HG03108 (cell line): ENCODE data around the gene ENOSF1.
A peak's percentile ranks its signal among the peaks of the same experiment; 100 is the strongest.

ENCODE experiments used
- ATAC-seq: cut with Tn5 transposase; IDR thresholded peaks from one replicate; pipeline ENCODE4 v1.9.1; 2021; ENCODE audit warnings: moderate library complexity; ENCODE audit not compliant: unreplicated experiment

The ENOSF1 gene

DNA sequence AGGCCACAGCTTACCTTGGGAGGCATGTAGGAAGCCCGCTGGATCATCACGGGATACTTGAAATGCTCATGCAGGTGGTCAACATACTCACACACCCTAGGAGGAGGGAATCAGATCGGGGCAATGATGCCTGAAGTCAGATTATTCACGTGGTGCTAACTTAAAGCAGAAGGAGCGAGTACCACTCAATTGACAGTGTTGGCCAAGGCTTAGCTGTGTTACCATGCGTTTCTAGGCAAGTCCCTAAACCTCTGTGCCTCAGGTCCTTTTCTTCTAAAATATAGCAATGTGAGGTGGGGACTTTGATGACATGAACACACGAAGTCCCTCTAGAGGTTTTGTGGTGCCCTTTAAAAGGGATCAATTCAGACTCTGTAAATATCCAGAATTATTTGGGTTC lies 37.1 kb downstream of the ENOSF1 start:
- no peak for ATAC-seq

GRCh38 chr18:673769-674168 lies 38.7 kb downstream of the ENOSF1 start:
- ATAC-seq = no peak

DNA sequence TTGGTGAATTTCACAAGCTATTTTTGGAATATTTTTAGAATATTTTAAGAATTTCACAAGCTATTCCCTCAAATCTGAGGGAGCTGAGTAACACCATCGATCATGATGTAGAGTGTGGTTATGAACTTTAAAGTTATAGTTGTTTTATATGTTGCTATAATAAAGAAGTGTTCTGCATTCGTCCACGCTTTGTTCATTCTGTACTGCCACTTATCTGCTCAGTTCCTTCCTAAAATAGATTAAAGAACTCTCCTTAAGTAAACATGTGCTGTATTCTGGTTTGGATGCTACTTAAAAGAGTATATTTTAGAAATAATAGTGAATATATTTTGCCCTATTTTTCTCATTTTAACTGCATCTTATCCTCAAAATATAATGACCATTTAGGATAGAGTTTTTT lies 39.1 kb downstream of the ENOSF1 start:
- ATAC-seq = no peak

DNA sequence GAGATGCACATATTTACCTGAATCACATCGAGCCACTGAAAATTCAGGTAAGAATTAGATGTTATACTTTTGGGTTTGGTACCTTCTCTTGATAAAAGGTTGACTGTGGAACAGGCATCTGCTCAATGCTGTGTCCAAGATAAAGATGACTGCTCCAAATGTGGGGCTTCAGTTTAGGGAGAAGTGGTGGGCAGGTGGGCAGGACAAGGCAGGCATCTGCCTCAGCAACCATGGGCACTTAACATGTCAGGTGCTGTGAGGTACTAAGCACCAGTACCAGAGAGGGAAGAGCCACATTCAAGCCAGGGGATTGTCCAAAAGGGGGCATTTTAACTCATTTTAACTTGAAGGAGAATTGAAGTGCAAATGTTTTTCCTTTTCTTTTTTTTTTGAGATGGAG lies 41.0 kb downstream of the ENOSF1 start:
- ATAC-seq = no peak

DNA sequence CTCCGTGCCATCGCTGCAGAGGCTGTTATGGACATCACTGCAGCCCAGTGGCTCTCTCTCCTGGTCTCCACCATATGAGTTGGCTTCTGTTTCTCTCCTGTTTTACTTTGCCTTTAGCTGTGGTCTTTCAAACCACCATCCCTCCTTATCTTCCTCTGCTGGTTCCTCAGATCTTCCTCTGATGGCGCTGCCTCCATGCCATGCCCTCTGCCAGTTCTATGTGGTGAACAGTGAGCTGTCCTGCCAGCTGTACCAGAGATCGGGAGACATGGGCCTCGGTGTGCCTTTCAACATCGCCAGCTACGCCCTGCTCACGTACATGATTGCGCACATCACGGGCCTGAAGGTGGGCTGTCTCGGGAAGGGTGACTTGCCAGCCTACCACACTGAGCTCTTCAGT lies 41.9 kb downstream of the ENOSF1 start:
- no peak for ATAC-seq

GRCh38 chr18:669077-669476 lies 43.4 kb downstream of the ENOSF1 start:
- ATAC-seq = no peak

DNA sequence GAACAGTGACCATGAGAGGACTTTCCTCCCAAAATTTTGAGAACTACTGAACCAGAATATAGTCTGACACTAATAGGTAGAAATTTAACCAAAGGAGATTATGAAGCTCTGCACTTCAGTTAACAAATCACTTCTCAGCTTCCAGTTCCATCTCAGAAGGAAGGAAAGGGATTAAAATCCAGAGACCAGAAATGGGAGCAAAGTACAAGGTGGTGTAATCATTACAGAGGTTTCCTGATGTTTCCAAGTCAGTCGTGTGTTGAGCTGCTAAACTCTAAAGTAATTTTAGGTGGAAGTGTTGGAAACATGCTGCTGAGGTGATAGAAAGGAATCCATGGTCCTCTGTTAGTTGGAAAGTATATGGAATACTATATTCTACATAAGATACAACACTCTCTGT lies 44.2 kb downstream of the ENOSF1 start:
- no peak for ATAC-seq

DNA sequence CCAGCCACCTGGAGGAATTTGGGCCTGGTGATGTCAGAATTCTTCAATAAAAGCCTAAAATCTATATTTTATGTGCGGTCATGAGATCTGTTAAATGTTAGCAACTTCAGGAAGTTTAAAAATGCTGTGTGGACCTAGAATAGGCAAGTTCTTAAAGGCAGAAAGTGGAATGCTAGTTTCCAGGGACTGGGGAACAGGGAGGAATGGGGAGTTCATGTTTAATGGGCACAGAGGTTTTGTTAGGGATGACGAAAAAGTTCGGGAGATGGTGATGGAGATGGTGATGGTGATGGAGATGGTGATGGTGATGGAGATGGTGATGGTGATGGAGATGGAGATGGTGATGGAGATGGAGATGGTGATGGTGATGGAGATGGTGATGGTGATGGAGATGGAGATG lies 45.8 kb downstream of the ENOSF1 start:
- ATAC-seq = no peak

DNA sequence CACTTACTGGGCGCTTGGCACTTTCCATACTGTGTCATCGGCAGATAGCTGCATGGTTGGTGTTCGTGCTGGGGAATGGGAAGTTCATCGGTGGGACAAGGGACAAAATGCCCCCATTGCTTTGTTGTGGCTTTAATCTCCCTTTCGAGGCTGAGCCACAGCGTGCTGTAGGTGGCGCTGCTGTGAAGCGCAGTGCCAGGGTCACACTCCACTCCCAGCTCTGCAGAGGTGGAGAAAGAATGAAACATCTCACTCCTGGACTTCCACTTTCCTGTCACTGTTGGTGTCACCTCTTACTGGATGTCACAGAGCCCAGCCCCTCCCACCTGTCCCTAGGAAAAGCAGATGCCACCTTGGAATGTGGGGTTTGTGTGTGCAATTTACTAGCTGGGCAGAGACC lies 46.3 kb downstream of the ENOSF1 start:
- no peak for ATAC-seq

DNA sequence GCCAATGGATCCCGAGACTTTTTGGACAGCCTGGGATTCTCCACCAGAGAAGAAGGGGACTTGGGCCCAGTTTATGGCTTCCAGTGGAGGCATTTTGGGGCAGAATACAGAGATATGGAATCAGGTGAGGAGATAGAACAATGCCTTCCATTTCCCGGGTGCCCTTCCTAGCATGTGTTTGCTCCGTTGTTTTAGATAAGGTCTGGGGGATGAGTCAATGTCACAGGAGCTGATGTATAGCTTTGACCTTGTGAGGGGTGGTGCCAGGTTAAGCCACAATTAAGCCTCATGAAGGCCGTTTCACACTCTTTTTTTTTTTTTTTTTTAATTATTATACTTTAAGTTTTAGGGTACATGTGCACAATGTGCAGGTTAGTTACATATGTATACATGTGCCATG lies 50.2 kb downstream of the ENOSF1 start:
- no peak for ATAC-seq

DNA sequence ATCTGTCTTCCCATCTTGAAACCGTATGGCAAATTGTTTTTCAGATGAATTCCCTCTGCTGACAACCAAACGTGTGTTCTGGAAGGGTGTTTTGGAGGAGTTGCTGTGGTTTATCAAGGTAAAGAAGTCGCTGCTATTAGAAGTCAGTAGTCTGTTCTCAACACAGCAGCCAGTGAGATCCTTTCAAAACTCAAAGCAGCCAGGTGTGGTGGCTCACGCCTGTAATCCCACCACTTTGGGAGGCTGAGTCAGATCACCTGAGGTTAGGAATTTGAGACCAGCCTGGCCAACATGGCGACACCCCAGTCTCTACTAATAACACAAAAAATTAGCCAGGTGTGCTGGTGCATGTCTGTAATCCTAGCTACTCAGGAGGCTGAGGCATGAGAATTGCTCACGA lies 52.8 kb downstream of the ENOSF1 start:
- ATAC-seq = no peak

- no peak for ATAC-seq
Measured at GRCh38 chr18:658947-659533, 53.4 kb downstream of the ENOSF1 start.

GRCh38 chr18:658001-658946 lies 54.2 kb downstream of the ENOSF1 start:
- ATAC-seq = peak; percentile 55

DNA sequence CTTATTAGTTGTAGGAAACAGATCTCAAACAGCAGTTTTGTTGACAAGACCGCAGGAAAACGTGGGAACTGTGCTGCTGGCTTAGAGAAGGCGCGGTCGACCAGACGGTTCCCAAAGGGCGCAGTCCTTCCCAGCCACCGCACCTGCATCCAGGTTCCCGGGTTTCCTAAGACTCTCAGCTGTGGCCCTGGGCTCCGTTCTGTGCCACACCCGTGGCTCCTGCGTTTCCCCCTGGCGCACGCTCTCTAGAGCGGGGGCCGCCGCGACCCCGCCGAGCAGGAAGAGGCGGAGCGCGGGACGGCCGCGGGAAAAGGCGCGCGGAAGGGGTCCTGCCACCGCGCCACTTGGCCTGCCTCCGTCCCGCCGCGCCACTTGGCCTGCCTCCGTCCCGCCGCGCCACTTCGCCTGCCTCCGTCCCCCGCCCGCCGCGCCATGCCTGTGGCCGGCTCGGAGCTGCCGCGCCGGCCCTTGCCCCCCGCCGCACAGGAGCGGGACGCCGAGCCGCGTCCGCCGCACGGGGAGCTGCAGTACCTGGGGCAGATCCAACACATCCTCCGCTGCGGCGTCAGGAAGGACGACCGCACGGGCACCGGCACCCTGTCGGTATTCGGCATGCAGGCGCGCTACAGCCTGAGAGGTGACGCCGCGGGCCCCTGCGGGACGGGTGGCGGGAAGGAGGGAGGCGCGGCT lies 55.0 kb downstream of the ENOSF1 start, which contains the start of gene TYMS:
Gene TYMS (plus strand): TSS at position 343 of the 690 bp plus-strand sequence. CDS start 90 bp downstream, at position 433.
- ATAC-seq = peak; percentile 40

DNA sequence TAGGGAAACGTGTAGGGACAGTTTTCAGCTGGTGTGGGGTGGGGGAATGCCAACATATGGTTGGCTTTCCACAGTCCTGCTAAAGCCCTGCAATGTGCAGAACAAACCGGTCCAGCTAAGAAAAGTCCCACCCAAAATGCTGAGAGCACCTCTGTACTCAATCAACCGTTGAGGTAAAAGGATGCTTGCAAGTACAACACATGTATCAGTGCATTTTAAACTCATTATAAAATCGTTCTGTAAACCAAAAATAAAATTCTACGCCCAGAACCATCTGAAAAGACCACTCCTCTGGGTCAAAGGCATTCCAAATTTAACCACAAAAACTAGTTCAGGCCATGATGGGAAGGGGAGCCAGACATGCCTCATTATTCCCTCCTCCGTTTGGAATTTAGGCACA lies 57.0 kb downstream of the ENOSF1 start:
- ATAC-seq = no peak

DNA sequence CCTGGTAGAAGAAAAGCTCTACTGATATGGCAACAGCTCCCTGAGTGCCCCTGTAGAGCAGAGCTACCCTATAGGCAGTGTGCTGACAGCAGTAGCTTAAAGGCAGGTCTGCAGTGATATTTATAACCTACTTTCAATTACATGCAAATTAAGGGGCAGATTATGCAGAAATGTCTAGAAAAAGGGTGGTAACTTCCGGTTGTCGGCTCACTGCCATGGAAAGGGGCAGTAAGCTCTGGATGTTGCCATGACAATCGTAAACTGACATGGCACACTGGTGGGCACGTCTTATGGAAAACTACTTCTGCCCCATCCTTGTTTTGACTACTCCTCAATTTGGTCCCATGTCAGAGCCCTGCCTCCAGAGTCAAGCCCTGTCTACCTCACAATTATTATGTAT lies 57.8 kb downstream of the ENOSF1 start:
- no peak for ATAC-seq

DNA sequence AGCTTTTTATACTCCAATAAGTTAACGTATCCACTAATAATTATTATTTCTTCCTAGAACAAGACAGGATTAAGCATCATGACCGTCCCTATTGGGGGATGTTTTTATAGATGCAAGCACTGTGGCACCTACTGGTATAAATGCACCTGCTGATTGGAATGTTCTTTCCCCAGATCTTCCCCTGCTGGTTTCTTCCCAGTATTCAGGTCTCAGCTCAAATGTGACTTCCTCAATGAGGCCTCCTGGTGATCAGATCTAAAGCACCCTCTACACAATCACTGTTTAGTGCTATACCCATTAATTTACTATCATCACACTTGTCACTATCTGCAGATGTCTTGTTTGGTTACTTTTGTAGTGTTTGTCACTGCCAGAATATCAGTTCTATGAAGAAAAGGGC lies 58.9 kb downstream of the ENOSF1 start:
- ATAC-seq = no peak

- no peak for ATAC-seq
Measured at GRCh38 chr18:652131-652530, 60.3 kb downstream of the ENOSF1 start.

DNA sequence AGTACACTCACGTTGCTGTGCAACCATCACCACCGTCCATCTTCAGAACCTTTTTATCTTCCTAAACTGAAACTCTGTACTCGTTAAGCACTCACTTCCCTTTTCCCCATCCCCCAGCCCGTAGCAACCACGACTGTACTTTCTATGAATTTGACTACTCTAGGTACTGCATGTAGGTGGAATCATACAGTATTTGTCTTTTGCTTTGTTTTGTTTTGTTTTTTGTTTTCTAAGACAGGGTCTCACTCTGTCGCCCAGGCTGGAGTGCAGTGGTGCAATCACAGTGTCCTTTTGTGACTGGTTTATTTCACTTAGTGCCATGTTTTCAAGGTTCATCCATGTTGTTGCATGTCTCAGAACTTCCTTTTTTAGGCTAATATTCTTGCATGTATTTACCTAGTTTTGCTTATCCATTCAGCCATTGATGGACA lies 62.0 kb downstream of the ENOSF1 start:
- peak; percentile 92 for ATAC-seq

DNA sequence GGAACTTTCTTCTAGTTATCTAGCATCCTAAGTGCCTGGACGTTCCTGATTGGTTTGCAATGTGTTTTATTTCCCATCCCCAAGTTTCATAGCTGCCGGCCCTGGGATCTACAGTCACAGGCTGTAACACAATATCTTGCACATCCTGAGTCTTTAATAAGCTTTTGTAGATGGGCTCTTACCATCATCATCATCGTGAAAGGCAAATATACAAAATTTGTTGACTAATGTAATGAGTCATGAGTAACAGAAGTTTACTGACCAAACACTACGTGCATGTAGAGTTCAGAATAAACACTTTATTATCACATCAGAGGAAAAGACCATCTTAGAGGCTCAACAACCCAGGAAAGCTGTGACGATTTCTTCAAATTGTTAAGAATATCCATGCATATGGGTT lies 63.1 kb downstream of the ENOSF1 start:
- ATAC-seq = no peak

DNA sequence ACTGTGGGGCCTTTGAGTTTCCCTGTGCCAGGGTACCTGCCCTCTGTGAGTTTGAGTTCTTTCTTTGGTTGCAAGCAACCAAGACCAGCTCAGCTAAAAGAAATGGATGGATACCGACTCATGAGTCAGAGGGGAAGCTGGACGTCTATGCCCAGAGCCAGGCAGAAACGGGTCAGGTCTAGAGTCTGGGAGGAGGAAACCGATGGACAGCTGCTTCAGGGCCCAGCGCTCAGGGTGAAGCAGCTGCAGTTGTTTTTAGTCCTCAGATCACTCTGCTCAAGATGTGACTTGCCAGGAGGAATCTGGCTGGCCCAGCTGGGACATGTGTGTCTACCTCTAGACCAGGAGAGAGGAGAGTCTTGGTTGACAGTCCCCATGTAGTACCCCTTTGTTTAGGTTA lies 65.1 kb downstream of the ENOSF1 start:
- ATAC-seq = no peak
